NCI-H2081 (cell line): ENCODE measurements around the gene TANK.
"Not testable (repeated sequence)": the region's sequence is repeated elsewhere in the genome, so short reads cannot be mapped to it uniquely, and the experiment has no call there.

Experiments used
- DNase-seq, 2 experiments: peaks; one replicate each; lab custom pipeline; 2025; lab: John Stamatoyannopoulos, UW

Gene TANK

GRCh38 chr2:161166538-161167409, 6.5 kb downstream of the TANK start:
- DNase-seq, result no peak

GRCh38 chr2:161169335-161169734, 9.1 kb downstream of the TANK start:
- no peak for DNase-seq

- no peak for DNase-seq
Measured at GRCh38 chr2:161170377-161170776, 10.1 kb downstream of the TANK start.

- no peak for DNase-seq
Measured at GRCh38 chr2:161170958-161171932, 11.0 kb downstream of the TANK start.

GRCh38 chr2:161172901-161173540, 12.8 kb downstream of the TANK start:
- DNase-seq, result no peak

- no peak for DNase-seq
Measured at GRCh38 chr2:161173541-161174194, 13.4 kb downstream of the TANK start.

GRCh38 chr2:161177969-161178368, 17.7 kb downstream of the TANK start:
- no peak for DNase-seq

- DNase-seq, result peak in 1 of 2 experiments; percentile 5
Measured at GRCh38 chr2:161178756-161179155, 18.5 kb downstream of the TANK start.

- no peak for DNase-seq
Measured at GRCh38 chr2:161190050-161190449, 29.8 kb downstream of the TANK start.

- not testable (repeated sequence) for DNase-seq
Measured at GRCh38 chr2:161195602-161196001, 35.4 kb downstream of the TANK start.

- DNase-seq, result no peak
Measured at GRCh38 chr2:161199912-161200701, 39.9 kb downstream of the TANK start.

- DNase-seq, result no peak
Measured at GRCh38 chr2:161204846-161205245, 44.6 kb downstream of the TANK start.

GRCh38 chr2:161206471-161207032, 46.3 kb downstream of the TANK start:
- DNase-seq, result no peak

GRCh38 chr2:161207941-161208340, 47.7 kb downstream of the TANK start:
- no peak for DNase-seq

- no peak for DNase-seq
Measured at GRCh38 chr2:161208527-161209139, 48.4 kb downstream of the TANK start.

- DNase-seq, result no peak
Measured at GRCh38 chr2:161209902-161210301, 49.7 kb downstream of the TANK start.

- no peak for DNase-seq
Measured at GRCh38 chr2:161217597-161218185, 57.5 kb downstream of the TANK start.

- DNase-seq, result no peak
Measured at GRCh38 chr2:161219211-161219610, 59.0 kb downstream of the TANK start.

- peak in 1 of 2 experiments; percentile 44 for DNase-seq
Measured at GRCh38 chr2:161223139-161223732, 63.0 kb downstream of the TANK start.
